Chondrocyte (in vitro differentiated cells): ENCODE data around the gene BACE1. TPM values are rescaled to one million over a fixed set of nuclear protein-coding genes. Genes with fewer than 3 reads are reported as not detected.
A peak's percentile ranks its signal among the peaks of the same experiment; 100 is the strongest.

ENCODE experiments used
- DNase-seq: peaks from one replicate; pipeline ENCODE4 v3.0.0; 2021; ENCODE audit warnings: mixed read lengths, low spot score
- H3K27ac Mint-ChIP-seq: one replicate; pipeline ENCODE4 v1.8.0; 2021; ENCODE audit warnings: mild to moderate bottlenecking, moderate library complexity, mixed read lengths; ENCODE audit not compliant: unreplicated experiment
- H3K27me3 Mint-ChIP-seq: 2 replicates; pipeline ENCODE4 v1.8.0; 2021; ENCODE audit warnings: low read depth, mixed read lengths
- H3K36me3 Mint-ChIP-seq: 2 replicates; pipeline ENCODE4 v1.8.0; 2021; ENCODE audit warnings: low read depth, mixed read lengths
- H3K4me1 Mint-ChIP-seq: 2 replicates; pipeline ENCODE4 v1.8.0; 2021; ENCODE audit warnings: low read depth, mild to moderate bottlenecking, mixed read lengths
- H3K4me3 Mint-ChIP-seq: one replicate; pipeline ENCODE4 v1.8.0; 2021; ENCODE audit warnings: mild to moderate bottlenecking, moderate library complexity, mixed read lengths; ENCODE audit not compliant: unreplicated experiment
- H3K9me3 Mint-ChIP-seq: 2 replicates; pipeline ENCODE4 v1.8.0; 2021; ENCODE audit warnings: low read depth, mixed read lengths
- CTCF ChIP-seq: fragments of 200-600 bp; sonication (generic); IDR thresholded peaks from 2 replicates; pipeline ENCODE4 v1.5.0; 2021; ENCODE audit warnings: antibody characterized with exemption, mild to moderate bottlenecking, moderate library complexity
- total RNA-seq: library from RNA; stranded (reverse); gene quantifications from 3 replicates; pipeline ENCODE4 v1.2.1, GENCODE V29; 2021

The BACE1 gene
- total RNA-seq, 1 donor from 2014 or later, result 62.7 TPM

- Mint-ChIP-seq H3K27ac (no peak overlapping the region), H3K4me3 (no peak overlapping the region), H3K9me3 (no peaks in the 10 kb centered on the region), H3K27me3 (no peaks in the 10 kb centered on the region), H3K36me3 (peaks cover 14% of the 10 kb centered on the region), H3K4me1 (peaks cover 7% of the 10 kb centered on the region)
- no peak for DNase-seq
- TF ChIP-seq CTCF, result no peak
These were observed 56.6 kb downstream of the BACE1 start for GRCh38 chr11:117259417-117259816.

GRCh38 chr11:117258576-117258975, 57.5 kb downstream of the BACE1 start:
- Mint-ChIP-seq H3K4me1 (peaks cover 7% of the 10 kb centered on the region), H3K36me3 (peaks cover 17% of the 10 kb centered on the region), H3K27ac (no peak overlapping the region), H3K9me3 (no peaks in the 10 kb centered on the region), H3K27me3 (no peaks in the 10 kb centered on the region), H3K4me3 (no peak overlapping the region)
- TF ChIP-seq CTCF, result no peak
- no peak for DNase-seq

DNA sequence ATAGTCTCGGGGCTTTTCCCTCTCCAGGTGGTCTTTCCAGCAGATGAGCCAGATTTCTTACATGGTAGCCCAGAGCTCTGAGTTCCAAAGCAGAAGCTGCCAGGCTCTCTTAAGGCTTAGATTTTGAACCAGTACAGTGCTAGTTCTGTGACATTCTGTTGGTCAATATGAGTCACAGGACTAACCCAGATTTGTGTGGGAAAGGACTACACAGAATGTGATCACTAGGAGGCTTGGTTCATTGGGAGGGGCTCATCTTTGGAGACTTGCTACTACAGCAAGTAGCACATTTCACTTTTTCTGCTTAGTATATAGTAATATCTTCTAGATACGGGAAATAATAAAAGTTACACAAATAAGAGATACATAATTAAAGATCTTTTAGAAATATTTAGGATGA, 59.5 kb downstream of the BACE1 start:
- no peak for TF ChIP-seq CTCF
- Mint-ChIP-seq H3K9me3 (no peaks in the 10 kb centered on the region), H3K4me3 (no peak overlapping the region), H3K27ac (peak overlapping the region; percentile 17), H3K36me3 (peaks cover 15% of the 10 kb centered on the region), H3K27me3 (no peaks in the 10 kb centered on the region), H3K4me1 (peaks cover 7% of the 10 kb centered on the region)
- DNase-seq, result no peak

- DNase-seq, result no peak
- Mint-ChIP-seq H3K4me3 (no peak overlapping the region), H3K36me3 (peaks cover 15% of the 10 kb centered on the region), H3K4me1 (peaks cover 7% of the 10 kb centered on the region), H3K27me3 (no peaks in the 10 kb centered on the region), H3K27ac (no peak overlapping the region), H3K9me3 (no peaks in the 10 kb centered on the region)
- TF ChIP-seq CTCF, result no peak
These were observed 60.1 kb downstream of the BACE1 start for GRCh38 chr11:117255966-117256365.

DNA sequence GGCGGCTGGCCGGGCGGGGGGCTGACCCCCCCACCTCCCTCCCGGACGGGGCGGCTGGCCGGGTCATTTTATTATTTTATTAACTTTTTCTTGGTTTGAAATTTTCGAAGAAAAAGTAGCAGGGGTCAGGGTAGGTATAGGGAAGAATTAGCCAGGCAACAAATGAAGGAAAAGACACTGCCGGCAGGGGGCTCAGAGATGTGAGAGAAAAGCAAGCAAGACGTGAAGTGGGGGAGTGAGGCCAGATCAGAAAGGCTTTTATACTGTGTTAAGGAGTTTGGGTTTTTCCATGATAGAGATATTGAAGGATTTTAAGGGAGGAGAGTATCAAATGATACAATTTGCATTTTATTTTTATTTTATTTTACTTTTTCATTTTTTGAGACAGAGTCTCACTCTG, 64.5 kb downstream of the BACE1 start:
- Mint-ChIP-seq H3K36me3 (peaks cover 23% of the 10 kb centered on the region), H3K27ac (no peak overlapping the region), H3K4me1 (no peaks in the 10 kb centered on the region)

More for the DNA sequence above, 64.5 kb downstream of the BACE1 start:
- DNase-seq, result no peak
- no peaks in the 10 kb centered on the region for H3K9me3 Mint-ChIP-seq
- H3K4me3 Mint-ChIP-seq, result no peak overlapping the region
- H3K27me3 Mint-ChIP-seq, result no peaks in the 10 kb centered on the region
- no peak for TF ChIP-seq CTCF
